Activated CD4-positive, alpha-beta T cell treated with anti-CD3 and anti-CD28 coated beads, Interleukin-2, amount 50 U/mL, for 1 hour (primary cell): ENCODE measurements around the gene PRKG1.
"Not testable (repeated sequence)": the region's sequence is repeated elsewhere in the genome, so short reads cannot be mapped to it uniquely, and the experiment has no call there.

Source experiments
- DNase-seq: peaks from one replicate; pipeline ENCODE4 v3.0.0-alpha.2; 2020

PRKG1 gene

DNA sequence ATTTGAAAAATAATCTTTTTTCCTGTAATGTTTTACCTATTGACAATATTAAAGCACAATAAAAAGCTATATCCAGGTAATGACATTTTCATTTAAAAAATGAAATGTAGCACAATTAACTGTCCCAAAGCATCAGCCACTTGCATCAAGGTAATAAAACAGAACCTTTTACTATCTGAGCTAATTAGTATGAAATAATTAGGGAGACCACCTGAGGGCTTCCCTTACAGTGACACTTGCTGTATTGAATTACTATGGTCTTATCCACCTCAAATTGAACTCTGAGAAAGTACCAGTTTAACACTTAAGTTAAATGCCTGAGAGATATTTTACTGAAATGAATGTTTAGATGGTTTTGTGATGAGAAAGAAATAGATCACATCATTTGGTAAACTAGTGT, 1120.4 kb downstream of the PRKG1 start:
- DNase-seq = no peak

DNA sequence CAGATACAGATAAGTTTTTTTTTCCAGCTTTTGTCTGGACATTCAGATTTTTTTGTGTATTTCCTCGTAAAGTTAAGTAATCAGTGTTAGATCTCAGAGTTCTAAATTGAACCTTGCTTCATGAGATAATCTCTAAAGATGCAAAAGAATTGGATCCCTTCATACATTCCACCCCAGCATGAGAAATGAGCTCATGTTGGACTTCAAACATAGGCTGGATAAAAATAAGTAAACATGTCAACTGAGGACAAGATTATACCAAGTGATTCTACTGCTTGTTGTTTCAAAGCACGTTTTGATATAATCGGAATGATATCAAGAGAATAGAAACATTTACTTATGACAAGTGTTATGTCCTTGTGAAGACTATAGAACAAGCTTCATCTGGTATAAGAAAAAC, 1122.8 kb downstream of the PRKG1 start:
- no peak for DNase-seq

DNA sequence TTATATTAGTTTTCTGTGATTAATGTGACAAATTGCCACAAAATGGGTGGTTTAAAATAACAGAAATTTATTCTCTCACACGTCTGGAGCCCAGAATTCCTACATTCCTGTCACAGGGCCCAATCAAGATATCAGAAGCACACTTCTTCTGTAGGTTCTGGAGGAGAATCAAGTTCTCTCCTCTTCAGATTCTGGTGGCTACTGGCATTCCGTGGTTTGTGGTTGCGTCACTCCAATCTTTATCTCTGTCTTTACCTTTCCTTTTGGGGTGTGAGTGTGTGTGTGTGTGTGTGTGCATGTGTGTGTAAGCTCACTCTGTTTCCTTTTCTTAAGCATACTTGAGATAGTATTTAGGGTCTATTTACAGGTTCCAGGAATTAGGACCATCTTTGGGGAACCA, 1124.3 kb downstream of the PRKG1 start:
- no peak for DNase-seq

DNA sequence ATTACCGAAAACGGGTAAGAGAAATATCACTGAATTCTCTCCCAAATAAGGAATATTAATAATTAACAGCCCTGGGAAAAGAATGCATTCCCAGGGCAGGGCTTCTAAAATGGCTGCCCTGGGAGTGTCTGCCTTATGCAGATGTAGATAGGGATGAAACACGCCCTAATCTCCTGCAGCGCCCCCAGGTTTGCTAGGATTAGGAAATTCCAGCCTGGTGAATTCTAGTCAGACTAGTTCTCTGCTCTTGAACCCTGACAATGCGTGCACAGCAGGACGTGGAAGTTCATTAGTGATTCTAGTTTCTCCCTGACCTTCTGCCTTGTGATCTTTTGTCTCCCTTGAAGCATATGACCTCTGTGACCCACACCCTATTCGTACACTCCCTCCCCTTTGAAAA, 1130.6 kb downstream of the PRKG1 start:
- DNase-seq = not testable (repeated sequence)

DNA sequence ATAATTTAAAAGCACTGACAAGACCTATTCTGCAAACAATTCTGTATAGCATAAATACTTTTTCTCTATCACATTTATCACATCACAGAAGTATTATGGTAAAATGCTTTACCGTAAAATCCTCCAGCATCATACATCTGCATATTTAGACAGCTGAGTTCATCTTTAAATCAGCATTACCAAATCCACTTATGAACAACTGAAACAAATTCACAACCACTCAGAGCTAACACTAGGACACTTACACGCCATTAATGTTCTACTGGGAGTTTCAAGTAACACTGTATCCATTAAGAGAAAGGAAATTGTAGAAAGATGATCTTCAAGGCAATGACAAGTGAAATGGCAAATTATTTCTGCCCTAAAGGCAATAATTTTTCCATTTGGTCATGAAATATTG, 1134.1 kb downstream of the PRKG1 start:
- DNase-seq = no peak

DNA sequence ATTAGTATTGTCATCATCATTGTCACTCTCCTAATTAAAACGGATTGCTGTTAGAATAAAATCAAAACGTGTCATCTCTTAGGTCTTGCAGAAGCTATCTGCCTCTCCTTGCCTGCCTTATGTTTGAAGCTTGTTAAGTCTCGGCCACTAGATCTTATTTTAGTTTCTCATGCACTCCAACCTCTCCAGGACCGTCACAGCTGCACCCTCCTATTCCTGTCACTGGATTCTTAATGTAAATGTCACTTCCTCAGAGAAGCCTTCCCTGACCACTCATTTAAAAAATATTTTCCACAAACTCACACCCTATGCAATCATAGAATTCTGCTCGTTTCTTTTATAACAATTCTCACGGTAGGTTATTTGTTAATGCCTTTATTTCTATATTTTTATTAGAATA, 1135.9 kb downstream of the PRKG1 start:
- no peak for DNase-seq

DNA sequence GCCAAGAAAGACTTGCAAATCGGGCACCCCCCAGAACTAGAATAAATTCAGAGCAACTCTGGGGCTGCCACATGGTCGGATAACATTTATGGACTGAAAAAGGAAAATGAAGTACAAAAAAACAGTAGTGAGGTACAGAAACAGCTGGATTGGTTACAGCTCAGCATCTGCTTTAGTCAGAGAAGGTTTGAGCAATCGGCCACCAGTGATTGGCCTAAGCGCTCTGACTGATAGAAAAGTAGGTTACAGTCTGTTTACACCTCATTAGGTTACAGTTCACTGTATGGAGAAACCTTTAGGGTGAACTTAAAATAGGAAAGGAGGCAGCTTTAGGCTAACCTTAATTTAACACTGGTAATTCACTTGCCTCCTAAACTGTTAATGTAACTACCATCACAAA, 1137.8 kb downstream of the PRKG1 start:
- DNase-seq = no peak

DNA sequence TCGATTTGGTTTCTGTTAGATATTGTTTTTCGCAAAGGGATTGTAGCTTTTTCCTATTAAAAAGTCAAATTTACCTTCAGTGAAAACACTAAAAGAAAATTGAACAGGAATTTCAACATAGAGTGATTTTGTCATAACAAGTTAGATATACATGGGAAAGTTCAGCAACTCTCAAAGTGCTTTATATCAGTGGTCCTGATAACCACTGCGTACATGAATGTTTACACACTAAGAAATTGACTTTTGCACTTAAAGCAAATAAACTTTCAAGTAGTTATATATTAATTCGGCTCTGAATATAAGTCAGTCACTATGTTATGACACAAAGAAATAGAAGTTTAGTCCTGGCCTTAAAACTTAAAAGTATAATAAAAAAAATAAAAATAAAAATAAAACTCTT, 1138.5 kb downstream of the PRKG1 start:
- DNase-seq = no peak

DNA sequence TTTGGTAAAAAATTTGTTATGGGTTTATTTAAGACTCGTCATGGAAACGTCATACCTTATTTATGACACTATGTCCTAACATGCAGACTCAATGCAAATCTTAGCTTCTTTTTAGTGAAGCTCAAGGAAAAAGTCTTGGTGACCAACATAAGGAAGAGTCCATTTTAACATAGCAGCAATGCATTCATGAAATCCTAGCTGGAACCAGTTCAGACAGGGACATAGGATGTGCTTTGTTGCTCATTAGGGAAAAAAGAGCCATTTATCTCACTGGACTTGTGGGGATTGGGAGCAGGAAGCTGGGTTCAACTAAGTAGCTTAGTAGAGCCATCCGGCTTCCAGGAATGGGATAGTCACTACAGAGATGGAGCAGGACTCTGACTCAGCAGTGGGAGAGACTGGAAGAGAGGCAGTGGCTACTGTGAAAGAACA, 1139.0 kb downstream of the PRKG1 start:
- no peak for DNase-seq

DNA sequence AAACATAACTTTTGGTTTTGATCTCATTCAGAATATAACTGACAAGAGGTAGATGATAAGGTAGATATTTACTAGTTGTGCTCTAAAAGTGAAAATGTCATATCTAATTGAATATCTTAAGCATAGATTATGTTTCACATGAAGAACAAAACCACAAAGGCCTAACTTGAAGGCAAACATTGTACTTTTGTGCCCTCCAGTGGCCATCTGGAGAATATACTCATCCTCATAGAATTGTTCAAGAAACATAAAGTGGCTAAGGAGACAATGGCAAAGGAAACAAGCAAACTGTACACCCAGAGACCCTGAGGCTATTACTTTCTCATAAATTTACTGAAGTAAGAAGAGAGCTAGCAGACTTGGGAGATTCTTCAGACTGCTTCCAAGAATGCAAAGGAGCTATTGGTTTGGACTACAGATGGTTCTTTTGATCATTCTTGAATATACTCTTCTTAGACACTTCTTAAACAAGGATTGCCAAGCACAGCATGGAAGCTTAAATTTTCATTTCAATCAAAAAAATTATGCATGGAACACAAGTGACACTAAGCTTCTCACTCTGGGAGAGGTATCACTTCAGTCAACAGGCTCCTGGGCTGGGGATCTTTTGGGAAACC, 1141.6 kb downstream of the PRKG1 start:
- DNase-seq = peak; percentile 22

DNA sequence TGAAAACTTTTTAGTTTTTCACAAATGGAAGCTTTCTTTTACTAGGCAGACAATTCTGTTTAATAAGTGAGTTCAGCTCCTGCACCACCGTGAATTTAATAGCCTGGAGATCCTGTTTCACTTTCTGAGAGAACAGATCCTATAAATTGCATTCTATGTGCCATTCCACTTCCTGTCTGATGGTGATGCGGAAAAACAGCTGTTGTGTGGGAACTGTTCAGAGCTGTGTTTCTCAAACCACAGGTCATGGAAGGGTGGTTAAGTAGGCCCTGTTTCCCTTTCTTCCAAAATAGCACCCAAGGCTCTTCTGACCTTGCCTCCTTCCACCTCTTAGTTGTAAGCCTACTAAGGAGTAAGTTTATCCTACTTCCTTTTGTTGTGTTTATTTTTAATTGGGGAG, 1142.6 kb downstream of the PRKG1 start:
- DNase-seq = no peak

DNA sequence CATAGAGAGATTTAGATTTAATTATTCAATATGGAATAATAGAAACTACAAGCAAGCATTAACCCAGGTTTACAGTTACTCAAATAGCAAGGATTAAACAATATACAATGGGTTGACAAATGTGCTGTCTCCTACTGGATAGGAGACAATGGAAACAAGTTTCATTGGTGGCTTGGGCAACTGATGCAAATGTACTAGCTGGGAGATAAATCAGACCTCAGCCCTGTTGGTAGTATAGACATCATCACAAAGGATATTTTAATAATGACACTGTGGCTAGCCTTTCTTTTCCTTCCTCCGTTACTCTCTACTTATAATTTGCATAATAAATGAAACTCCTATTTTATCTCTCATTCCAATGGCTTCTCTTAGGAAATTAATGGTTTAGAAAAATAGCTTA, 1143.2 kb downstream of the PRKG1 start:
- DNase-seq = no peak

DNA sequence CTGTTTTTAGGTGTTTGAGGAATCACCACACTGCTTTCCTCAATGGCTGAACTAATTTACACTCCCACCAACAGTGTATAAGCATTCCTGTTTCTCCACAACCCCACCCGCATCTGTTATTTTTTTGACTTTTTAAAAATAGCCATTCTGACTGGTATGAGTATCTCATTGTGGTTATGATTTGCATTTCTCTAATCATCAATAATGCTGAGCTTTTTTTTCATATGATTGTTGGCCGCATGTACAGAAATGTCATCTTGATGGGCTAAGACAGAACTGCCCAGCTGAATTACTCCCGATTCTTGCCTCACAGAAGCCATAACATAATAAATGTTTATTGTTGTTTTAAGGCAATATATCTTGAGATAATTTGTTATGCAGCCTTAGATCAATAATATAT, 1146.7 kb downstream of the PRKG1 start:
- no peak for DNase-seq

DNA sequence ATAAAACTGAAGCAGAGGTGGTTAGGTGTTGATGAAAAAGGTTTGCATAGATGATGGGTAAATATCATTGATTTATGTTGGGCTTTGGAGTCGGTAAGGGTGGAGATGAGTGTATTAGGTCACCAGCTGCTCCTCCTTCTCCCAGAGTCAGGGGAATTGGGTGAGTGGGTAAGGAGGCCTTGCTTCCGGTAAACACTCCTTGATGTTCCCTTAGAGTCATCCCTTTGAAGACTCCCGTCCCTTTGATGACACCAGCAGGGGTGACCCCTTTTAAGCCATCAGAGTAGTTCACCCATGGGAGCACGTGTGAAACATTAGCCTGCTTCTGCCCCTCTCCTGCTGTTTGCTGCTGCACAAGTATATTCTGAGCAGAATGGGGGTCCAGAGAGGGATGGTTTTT, 1147.6 kb downstream of the PRKG1 start:
- no peak for DNase-seq

DNA sequence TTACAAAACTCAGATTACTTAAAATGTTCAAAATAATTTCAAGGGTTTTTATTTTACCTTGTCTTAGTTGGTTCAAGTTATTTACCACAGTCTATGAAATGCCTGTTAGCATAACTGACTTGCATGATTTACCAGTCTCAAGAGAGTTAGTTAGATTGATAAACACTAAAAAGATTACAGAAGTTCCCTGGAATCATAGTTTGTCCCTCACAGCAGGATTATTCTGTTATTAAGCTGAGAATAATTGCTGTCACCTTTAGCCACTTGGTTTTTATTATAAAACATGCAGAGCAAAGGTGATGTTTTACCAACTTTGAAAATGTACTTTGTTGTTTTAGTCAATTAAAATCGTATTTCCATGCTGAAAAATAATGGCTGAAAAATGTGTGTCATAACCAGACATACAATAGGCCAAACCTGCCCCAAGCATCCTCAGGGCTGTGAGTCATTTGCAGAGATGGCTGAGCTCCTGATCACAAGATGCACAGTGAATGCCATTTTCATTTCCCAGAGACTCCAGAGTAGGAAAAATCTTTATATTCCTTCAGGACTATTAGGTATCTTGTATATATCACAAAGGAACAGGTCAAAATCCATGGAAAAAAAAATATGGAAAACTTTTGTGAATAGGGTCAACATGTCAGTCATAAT, 1152.0 kb downstream of the PRKG1 start:
- DNase-seq = no peak

DNA sequence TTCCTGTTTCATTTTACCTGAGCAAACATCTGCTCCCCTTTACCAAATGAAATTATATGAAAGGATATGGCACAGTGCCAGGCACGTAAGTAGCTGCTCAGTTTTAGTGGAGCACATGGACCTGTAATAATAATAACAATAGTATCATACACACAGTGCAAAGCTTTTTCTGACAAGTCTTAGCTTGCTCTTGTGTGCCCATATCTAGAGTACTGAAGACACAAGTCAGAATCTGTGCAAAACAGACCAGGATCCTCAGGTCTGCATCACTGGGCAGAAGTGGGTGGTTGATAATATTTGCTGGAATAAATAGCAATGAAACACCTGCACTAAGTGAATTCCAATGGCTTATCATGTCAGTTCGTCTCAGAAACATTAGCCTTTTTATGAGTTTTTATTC, 1154.3 kb downstream of the PRKG1 start:
- DNase-seq = no peak

DNA sequence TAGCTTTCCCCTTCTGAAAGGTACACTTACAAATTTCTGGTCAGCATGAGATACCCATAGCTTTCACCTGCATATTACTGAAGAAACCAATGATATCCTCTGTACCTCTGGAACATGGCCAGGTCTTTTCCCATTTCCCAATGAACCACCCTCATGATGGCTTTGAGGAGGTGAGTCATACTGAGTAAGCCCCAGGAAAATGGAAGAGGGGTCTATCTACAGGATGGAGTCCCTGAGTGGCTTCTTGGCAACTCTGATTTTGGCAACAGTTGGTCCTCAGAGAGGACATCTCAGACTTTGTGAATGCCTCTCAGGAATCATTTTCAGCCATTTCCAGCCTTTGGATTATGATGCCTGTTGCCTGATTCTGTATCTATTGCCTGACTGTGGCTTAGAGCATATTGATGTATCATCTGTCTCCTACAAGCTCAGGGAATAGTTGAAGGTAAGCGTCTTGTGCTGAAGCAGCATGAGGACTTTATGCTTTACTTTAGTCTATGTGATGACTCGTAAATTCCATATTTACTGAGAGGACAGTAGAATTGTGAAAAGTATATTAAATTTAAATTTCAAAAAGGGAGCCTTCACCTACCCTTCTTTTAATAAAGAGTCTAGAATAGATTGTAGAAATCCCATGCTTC, 1155.1 kb downstream of the PRKG1 start:
- no peak for DNase-seq

DNA sequence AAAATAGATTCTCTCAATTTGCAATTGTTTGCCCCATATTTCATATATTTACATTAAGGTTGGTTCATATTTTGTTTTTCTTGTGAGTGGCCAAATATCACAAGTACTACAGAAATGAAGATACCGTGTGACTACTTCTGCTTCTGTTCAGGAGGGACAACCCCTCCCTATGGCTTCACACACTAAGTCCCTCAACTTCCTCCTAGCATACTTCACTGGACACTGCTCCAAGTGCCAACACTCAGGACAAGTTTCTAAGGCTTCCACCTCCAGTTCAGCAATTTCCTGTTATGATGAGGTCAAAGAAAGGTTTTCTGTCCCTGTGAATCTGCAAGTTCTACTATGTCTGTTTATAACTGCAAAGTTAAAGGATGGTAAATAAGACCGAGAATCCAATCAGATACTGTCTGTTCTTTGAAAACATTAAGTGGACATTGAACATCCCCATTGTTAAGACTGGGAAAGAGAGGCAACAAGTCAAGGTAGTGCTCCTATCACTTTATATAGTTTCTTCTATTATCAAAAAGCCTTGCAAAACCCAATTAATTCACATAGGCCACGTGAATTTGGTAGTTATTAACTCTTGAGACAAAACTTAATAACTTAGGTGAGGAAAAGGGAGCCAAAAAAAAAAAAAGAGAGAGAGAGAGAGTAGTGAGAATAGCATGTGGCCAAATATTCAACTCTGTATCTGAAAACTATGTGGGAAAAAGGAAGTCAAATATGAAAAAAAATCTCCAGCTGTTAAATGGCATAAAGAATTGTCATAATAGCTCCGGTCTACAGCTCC, 1158.5 kb downstream of the PRKG1 start:
- DNase-seq = no peak

DNA sequence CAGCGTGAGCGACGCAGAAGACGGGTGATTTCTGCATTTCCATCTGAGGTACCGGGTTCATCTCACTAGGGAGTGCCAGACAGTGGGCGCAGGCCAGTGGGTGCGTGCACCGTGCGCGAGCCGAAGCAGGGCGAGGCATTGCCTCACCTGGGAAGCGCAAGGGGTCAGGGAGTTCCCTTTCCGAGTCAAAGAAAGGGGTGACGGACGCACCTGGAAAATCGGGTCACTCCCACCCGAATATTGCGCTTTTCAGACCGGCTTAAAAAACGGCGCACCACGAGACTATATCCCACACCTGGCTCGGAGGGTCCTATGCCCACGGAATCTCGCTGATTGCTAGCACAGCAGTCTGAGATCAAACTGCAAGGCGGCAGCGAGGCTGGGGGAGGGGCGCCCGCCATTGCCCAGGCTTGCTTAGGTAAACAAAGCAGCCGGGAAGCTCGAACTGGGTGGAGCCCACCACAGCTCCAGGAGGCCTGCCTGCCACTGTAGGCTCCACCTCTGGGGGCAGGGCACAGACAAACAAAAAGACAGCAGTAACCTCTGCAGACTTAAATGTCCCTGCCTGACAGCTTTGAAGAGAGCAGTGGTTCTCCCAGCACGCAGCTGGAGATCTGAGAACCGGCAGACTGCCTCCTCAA, 1159.2 kb downstream of the PRKG1 start:
- not testable (repeated sequence) for DNase-seq

DNA sequence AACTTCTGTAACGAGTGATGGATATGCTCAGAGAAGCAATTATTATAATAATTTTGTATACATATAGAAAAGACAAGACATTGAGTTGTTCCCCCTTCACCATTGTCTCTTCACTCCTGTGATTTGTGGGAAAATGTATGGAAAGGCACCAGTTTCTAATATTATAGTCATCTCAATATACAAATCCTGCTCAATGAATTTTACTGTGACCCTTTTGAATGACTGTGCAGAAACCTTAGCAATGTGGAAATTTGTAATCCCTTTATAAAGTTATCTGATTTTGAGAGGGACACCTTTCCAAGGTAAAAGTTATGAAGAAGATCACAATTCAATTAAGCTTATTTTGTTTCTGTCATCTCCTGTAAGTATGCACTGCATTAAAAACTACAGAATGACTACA, 1165.5 kb downstream of the PRKG1 start:
- DNase-seq = no peak

DNA sequence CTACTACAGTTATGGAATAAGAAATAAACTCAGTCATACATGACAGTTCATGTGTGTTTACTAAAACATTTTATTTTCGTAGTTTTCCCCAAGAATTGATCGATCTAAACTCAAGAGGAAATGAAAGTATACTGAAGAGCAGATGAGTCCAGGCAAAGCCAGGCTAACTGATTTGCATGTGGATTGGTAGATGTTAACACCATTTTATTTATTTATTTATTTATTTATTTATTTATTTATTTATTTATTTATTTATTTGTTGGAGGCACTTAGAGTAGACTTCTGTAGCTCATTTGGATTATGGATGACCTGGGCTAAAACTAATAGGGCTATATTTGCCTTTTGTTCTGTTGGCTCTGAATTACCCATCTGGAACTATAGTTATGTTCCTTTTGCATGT, 1171.3 kb downstream of the PRKG1 start:
- no peak for DNase-seq

DNA sequence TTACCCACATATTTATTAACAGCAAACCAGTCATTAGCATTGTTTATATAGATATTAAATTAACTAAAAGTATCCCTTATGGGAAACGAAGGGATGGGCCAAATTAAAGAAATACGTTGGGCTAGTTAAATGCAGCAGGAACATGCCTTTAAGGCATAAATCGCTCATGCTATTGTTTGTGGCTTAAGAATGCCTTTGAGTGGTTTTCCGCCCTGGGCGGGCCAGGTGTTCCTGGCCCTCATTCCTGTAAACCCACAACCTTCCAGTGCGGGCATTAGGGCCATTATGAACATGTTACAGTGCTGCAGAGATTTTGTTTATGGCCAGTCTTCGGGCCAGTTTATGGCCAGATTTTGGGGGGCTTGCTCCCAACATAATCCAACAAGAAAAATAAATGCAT, 1173.6 kb downstream of the PRKG1 start:
- DNase-seq = not testable (repeated sequence)

DNA sequence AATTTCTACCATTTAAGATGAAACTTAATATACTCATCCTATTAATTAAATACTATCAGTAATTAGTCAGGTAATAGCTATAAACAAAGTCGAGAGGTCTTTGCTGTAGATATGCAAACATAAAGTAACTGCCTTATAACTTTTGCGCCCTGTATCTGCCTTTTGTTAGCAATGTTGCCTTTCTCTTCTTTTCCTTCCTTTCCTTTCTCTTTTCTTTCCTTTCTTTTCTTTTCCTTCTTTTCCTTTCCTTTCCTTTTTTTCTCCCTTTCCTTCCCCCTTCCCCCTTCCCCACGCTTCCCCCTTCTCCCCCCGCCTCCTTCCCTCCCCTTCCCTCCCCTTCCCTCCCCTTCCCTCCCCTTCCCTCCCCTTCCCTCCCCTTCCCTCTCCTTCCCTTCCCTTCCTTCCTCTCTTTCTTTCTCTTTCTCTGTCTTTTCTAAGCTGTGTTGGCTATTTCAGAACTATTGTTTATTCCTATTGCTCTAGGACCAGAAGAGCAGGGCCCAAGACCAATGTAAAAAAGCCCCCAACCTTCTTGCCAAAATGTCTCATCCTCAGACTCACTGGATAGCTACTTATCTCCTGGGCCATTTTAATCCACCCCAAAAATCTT, 1174.5 kb downstream of the PRKG1 start:
- DNase-seq = no peak
